ENCODE results near the gene ANKRD18B. TPM values are rescaled to one million over a fixed set of nuclear protein-coding genes. Genes with fewer than 3 reads are reported as not detected.

Gene ANKRD18B
- total and polyA plus RNA-seq, 9 of the 15 experiments (the other 6 are each of a cell fraction or from before 2014, with no cell fraction given), result 0.43 to 12.6 (median 1.8) TPM

DNA sequence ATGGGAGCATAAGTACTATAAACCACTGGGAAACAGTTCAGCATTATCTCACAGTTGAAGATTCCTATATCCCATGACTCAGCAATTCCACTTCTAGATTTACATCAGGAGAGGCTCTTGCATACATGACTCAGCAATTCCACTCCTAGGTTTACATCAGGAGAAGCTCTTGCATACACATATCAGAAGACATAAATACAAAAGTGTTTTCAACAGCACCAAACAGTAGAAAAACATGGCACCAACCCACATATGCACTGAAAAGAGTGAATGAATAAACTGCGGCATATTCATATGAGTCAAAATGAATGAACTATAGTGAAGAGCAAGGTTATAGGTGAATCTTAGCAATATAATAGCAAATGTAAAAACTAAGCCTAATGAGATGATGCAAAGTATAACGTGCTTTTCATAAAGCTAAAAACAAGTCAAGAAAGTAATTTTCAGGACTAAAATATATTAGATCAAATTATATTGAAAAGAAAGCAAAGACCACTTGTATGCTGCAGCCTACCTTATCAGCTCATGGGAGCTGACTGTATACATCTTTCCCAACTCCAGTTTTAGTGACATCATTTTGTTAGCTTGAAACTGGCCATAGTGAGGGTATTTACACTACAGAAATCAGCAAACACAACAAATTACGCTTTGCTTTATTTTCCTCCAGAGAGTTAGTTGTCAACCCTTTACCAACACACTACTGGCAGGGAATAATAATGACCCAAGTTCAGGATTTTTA lies 95.8 kb downstream of the ANKRD18B start (continued):
- TF ChIP-seq HEY1 (CRISPR knock-in tag; IDR thresholded peaks at IDR 0.05; ENCODE audit: borderline replicate concordance) (no peak), JUN (IDR thresholded peaks at IDR 0.05; ENCODE audit: borderline replicate concordance, low read depth, low read length) (peak; percentile 52; the same call in 1 of the 2 replicates), JUN (CRISPR knock-in tag; IDR thresholded peaks at IDR 0.05; ENCODE audit: borderline replicate concordance) (no peak), ZNF274 (IDR thresholded peaks at IDR 0.05; ENCODE audit: borderline replicate concordance, low read depth, low read length) (no peak), ZNF143 (CRISPR knock-in tag; IDR thresholded peaks at IDR 0.05) (no peak), ZNF384 (IDR thresholded peaks at IDR 0.05; ENCODE audit: low read depth, low read length) (no peak), NR4A1 (CRISPR knock-in tag; IDR thresholded peaks at IDR 0.05) (no peak), NR4A1 (tag; IDR thresholded peaks at IDR 0.05) (no peak), PCBP2 (IDR thresholded peaks at IDR 0.05; ENCODE audit: low read depth, low read length, poor library complexity, severe bottlenecking) (no peak), OTX1 (CRISPR knock-in tag; IDR thresholded peaks at IDR 0.05) (no peak), ZNF57 (CRISPR knock-in tag; IDR thresholded peaks at IDR 0.05) (no peak), IFI16 (CRISPR knock-in tag; IDR thresholded peaks at IDR 0.05) (no peak), DPF2 (IDR thresholded peaks at IDR 0.05) (peak; percentile 94), SMARCB1 (IDR thresholded peaks at IDR 0.05; ENCODE audit: insufficient read length, low read depth) (no peak), PTRF (tag; IDR thresholded peaks at IDR 0.05) (no peak)
- TF ChIP-seq, protein P1, sequence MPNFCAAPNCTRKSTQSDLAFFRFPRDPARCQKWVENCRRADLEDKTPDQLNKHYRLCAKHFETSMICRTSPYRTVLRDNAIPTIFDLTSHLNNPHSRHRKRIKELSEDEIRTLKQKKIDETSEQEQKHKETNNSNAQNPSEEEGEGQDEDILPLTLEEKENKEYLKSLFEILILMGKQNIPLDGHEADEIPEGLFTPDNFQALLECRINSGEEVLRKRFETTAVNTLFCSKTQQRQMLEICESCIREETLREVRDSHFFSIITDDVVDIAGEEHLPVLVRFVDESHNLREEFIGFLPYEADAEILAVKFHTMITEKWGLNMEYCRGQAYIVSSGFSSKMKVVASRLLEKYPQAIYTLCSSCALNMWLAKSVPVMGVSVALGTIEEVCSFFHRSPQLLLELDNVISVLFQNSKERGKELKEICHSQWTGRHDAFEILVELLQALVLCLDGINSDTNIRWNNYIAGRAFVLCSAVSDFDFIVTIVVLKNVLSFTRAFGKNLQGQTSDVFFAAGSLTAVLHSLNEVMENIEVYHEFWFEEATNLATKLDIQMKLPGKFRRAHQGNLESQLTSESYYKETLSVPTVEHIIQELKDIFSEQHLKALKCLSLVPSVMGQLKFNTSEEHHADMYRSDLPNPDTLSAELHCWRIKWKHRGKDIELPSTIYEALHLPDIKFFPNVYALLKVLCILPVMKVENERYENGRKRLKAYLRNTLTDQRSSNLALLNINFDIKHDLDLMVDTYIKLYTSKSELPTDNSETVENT (CRISPR knock-in tag; IDR thresholded peaks at IDR 0.05), result no peak
- TF ChIP-seq, protein P2, sequence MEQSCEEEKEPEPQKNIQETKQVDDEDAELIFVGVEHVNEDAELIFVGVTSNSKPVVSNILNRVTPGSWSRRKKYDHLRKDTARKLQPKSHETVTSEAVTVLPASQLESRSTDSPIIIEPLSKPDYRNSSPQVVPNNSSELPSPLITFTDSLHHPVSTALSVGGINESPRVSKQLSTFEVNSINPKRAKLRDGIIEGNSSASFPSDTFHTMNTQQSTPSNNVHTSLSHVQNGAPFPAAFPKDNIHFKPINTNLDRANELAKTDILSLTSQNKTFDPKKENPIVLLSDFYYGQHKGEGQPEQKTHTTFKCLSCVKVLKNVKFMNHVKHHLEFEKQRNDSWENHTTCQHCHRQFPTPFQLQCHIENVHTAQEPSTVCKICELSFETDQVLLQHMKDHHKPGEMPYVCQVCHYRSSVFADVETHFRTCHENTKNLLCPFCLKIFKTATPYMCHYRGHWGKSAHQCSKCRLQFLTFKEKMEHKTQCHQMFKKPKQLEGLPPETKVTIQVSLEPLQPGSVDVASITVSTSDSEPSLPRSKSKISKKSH (CRISPR knock-in tag; IDR thresholded peaks at IDR 0.05), result no peak
- TF ChIP-seq, protein P3, sequence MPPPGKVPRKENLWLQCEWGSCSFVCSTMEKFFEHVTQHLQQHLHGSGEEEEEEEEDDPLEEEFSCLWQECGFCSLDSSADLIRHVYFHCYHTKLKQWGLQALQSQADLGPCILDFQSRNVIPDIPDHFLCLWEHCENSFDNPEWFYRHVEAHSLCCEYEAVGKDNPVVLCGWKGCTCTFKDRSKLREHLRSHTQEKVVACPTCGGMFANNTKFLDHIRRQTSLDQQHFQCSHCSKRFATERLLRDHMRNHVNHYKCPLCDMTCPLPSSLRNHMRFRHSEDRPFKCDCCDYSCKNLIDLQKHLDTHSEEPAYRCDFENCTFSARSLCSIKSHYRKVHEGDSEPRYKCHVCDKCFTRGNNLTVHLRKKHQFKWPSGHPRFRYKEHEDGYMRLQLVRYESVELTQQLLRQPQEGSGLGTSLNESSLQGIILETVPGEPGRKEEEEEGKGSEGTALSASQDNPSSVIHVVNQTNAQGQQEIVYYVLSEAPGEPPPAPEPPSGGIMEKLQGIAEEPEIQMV (tag; conservative IDR thresholded peaks at IDR 0.05; ENCODE audit: low read depth), result peak; percentile 15; the same call in 1 of the 2 replicates
